IMR-90 (cell line): ENCODE results near the gene TENM3.

ENCODE experiments used
- CHD1 ChIP-seq: IDR thresholded peaks from 2 replicates; pipeline ENCODE4 v1.6.1; 2012; ENCODE audit warnings: low read depth, low read length, improper control_type of control experiment
- CTCF ChIP-seq: conservative IDR thresholded peaks from 2 replicates; pipeline ENCODE4 v1.5.1; 2012; ENCODE audit warnings: mild to moderate bottlenecking, low read depth, low read length, improper control_type of control experiment
- POLR2A ChIP-seq: IDR thresholded peaks from 2 replicates; pipeline ENCODE4 v1.6.1; 2012; ENCODE audit warnings: mild to moderate bottlenecking, low read depth, low read length
- RFX5 ChIP-seq: IDR thresholded peaks from 2 replicates; pipeline ENCODE4 v1.8.0; 2012; ENCODE audit warnings: low read depth, mild to moderate bottlenecking, low read length, moderate library complexity
- USF2 ChIP-seq: fragments of 150-350 bp; IDR thresholded peaks from 2 replicates; pipeline ENCODE4 v1.6.1; 2017; ENCODE audit warnings: mild to moderate bottlenecking, antibody characterized with exemption, low read length, low read depth

GRCh38 chr4:182805750-182806149 is 562.5 kb downstream of the TENM3 start:
- TF ChIP-seq CTCF (no peak), RFX5 (no peak), USF2 (no peak), POLR2A (no peak), CHD1 (no peak)
